Stimulated activated CD4-positive, alpha-beta T cell treated with anti-CD3 and anti-CD28 coated beads, Interleukin-1b, Interleukin-23, amount 100 ng/mL, for 24 hours (primary cell): ENCODE data around the gene APOBEC3F.
"Not testable (repeated sequence)": the region's sequence is repeated elsewhere in the genome, so short reads cannot be mapped to it uniquely, and the experiment has no call there.

Experiments
- DNase-seq, 4 experiments: peaks; one replicate each; pipeline ENCODE4 v3.0.0-alpha.2; 2020; ENCODE audit warnings: low read depth in 4 of 4, low spot score in 1 of 4

Gene APOBEC3F

DNA sequence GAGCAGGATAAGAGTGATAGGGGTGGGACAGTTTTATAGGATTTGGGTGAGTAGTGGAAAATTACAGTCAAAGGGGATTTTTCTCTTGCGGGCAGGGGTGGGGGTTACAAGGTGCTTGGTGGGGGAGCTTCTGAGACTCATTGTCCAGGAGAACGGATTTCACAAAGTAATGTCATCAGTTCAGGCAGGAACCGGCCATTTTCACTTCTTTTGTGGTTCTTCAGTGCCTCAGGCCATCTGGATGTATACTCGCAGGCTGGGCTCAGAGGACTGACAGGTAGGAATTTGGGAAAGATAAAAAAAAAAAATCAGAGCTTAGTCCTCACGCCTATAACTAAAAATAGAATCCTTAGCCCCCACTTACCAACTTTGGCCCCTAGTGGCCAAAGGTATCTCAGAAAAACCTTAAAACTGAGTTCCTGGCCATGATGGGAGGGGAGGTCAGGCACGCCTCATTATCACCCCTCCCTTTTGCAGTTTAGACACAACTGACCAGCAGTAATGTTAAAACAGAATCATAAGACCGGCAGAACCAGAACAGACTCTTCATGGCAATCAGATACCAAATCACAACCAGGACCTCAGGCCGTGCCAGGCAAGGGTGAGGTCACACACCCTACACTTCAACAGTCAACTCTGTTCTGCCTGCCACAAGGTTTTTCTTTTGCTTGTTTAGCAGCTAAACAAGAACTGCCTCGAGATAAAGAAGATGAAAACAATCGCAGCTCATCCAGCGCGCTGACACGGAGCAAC, 27.5 kb downstream of the APOBEC3F start:
- DNase-seq, result no peak

DNA sequence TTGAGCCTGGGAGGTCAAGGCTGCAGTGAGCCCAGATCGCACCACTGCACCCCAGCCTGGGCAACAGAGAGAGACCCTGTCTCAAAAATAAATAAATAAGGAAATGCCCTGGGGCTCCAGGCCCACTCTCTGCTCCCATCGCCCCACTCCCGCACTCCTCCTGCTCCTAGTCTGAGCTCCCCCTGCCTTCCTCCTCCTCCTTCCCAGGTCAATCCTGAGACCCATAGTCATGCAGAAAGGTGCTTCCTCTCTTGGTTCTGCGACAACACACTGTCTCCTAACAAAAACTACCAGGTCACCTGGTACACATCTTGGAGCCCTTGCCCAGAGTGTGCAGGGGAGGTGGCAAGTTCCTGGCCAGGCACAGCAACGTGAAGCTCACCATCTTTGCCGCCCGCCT, 29.5 kb downstream of the APOBEC3F start:
- DNase-seq, result no peak

DNA sequence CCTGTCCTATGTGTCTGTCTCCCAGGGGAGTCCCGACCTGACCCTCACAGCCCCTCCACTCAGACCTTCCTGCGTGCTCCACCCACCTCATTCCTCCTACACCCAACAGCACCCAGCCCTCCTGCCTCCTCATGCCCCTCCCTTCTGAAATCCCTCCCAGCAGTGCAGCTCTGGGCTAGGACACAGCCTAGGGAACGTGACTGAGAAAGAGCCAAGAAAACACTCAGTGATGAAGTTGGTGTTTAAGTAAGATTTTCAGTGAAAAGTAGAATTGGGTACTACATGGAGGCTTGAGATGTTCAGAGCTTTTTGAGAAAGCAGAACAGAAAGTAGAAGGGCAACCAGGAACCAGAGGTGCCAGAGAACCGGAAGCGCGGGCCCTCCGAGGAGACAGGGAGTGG, 31.9 kb downstream of the APOBEC3F start:
- not testable (repeated sequence) for DNase-seq

DNA sequence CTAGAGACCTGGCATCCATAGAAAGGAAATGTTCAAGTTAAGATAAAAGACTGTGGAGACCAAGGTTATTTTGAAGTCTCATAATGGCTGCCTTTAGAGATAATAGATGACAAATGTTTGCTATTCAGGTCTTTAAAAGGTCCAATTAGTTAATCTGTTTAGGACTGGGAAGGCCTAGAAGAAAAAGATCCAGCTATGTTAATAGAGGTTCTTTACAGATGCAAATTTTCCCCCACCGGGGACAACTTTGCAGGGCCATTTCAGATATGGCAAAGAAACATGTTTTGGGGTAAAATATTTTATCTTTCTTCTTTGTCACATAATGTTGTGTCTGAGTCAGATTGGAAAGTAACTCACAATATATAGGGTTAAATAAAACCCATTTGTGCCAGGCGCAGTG, 33.3 kb downstream of the APOBEC3F start:
- no peak for DNase-seq

DNA sequence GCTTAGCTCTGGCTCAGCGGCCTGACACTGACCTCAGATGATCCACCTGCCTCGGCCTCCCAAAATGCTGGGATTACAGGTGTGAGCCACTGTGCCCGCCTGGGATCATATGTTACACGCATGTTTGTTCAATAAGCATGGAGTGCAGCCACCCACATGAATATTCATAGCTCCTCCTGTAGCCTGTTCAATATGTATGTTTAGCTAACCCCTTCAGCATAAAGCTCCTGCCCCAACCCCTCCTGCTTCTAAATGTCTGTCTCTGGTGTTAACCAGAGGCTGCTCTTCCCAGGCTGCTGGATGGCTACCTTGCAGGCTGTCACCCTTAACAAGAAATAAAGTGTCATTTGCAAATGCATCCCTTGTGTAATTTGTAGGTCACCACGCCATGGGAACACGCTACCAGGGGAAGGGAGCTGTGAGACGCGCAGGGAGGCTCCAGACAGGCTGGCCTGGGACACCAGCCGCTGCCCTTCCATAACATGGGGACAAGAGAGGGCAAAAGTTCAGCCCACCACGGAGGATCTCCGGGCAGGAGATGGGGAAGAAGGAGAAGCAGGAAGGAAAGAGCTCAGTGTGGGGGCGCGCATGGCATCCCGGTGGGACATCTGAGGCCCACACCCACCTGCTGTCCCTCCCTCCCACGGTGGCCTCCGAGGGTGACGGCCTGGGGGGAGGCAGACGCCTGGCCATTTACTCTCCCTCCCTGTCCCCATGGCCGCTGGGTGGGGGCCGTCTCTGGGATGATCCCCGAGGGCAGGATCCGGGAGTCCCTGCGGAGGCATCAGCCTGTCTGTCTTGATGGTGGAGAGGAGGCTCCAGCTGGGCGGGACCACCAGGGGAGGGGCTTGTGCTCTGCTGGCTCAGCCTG, 35.7 kb downstream of the APOBEC3F start:
- DNase-seq, result not testable (repeated sequence)

DNA sequence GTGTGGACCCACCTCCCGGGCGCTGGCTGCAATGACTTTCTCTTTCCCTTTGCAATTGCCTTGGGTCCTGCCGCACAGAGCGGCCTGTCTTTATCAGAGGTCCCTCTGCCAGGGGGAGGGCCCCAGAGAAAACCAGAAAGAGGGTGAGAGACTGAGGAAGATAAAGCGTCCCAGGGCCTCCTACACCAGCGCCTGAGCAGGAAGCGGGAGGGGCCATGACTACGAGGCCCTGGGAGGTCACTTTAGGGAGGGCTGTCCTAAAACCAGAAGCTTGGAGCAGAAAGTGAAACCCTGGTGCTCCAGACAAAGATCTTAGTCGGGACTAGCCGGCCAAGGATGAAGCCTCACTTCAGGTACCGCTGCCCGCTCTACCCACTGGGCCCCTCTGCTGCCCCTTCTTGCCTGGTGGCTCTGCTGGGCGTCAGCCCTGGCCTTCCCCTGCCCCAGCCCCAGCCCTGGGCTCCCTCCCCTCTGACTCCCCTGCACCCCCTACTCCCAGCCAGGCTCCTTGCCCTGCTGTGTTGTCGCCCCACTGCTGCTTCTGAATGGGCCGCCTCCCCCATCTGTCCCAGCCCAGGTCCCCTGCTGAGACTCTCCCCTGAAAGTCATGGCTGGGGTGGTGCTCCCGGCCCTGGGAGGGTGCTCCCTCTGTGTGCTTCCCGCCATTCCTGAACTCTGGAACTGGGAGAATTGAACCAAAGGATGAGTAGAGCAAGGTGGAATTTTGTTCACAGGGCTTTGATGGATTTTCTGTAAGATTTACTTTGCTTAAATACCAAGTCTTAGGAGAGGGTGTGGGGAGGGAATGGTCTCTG, 36.6 kb downstream of the APOBEC3F start, which contains the start of gene APOBEC3G:
APOBEC3G (plus strand) TSS at position 250 of the 815 bp plus-strand sequence; CDS start at position 337, 87 bp downstream.
- not testable (repeated sequence) for DNase-seq

DNA sequence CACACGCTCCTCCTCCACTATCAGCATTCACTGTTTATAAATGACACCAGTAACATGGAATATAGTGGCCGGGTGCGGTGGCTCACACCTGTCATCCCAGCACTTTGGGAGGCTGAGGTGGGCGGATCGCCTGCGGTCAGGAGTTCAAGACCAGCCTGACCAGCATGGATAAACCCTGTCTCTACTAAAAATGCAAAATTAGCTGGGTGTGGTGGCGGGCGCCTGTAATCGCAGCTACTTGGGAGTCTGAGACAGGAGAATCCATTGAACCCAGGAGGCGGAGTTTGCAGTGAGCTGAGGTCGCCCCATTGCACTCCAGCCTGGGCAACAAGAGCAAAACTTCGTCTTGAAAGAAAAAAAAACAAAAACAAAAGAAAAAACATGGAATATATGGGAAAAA, 37.2 kb downstream of the APOBEC3F start:
- DNase-seq, result not testable (repeated sequence)

DNA sequence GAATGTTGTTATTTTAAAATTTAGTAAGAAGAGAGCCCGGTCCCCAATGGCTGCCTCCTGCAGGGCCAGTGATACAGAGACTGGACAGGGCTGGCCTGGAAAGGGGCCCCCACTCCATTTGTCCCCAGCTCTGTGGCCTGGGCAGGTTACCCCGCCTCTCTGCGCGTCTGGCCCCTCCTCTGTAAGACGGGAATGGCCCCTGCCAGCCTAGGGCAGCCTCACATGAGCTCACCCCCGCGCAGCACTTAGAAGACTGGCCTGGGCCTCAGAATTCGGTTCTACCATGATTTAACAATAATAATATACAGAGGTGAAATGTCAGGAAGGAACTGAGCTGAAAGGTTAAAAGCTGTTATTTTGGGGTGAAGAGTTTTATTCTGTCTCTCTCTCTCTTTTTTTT, 37.7 kb downstream of the APOBEC3F start:
- no peak for DNase-seq

DNA sequence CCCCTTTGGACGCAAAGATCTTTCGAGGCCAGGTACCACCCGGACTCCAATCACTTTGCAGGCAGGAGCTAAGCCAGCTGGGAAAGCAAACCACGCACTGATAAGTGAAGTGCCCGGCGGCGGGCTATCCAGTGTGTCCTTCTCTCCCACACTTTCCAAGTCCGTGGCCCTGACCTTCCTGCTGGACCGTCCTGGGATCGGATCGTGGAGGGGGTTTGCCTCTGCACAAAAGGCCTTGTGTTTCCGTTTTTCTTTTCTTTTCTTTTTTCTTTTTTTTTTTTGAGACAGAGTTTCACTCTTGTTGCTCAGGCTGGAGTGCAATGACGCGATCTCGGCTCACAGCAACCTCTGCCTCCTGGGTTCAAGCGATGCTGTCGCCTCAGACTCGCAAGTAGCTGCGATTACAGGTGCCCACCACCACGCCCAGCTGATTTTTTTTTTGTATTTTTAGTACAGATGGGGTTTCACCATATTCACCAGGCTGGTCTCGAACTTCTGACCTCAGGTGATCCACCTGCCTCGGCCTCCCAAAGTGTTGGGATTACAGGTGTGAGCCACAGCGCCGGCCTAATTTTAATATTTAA, 38.5 kb downstream of the APOBEC3F start:
- not testable (repeated sequence) for DNase-seq

DNA sequence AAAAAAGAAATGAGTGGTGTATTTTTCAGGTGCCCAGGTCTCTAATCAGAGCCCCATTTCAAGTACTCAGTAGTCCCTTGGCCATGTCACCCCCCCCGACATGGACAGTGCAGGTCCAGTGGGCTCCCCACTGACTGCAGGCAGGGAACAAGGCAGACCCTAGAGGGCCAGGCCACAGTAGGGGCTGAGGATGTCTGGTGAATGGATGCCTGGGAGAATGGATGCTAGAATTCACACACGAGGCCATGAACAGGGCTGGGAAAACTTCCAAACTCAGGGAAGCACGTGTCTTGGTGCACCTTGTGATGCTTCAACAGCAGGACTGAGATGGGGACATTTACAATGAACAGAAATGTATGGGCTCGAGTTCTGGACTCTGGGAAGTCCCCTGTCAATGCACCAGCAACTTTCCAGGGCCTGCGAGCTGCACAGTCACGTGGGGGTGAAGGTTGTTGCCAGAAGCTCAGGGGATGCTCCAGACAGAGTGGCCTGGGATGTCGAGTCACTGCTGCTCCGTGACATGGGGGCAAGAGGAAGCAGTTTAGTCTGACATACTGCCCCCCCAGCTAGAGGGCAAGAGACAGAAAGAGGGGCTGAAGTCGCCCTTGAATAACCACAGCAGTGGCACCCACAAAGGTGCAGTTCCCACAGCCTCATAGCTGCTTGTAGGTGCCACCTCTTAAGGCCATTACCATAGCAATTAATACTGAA, 39.5 kb downstream of the APOBEC3F start:
- no peak for DNase-seq

DNA sequence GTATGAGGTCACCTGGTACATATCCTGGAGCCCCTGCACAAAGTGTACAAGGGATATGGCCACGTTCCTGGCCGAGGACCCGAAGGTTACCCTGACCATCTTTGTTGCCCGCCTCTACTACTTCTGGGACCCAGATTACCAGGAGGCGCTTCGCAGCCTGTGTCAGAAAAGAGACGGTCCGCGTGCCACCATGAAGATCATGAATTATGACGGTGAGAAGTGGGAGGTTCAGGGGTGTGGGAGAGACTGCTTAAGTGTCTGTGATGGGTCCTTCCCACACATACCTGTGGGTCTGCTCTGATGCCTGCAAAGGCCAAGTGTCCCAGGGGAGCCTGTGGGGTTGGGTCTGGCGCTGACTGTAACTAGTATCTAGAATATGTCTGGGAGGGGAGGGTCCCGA, 40.4 kb downstream of the APOBEC3F start:
- no peak for DNase-seq

DNA sequence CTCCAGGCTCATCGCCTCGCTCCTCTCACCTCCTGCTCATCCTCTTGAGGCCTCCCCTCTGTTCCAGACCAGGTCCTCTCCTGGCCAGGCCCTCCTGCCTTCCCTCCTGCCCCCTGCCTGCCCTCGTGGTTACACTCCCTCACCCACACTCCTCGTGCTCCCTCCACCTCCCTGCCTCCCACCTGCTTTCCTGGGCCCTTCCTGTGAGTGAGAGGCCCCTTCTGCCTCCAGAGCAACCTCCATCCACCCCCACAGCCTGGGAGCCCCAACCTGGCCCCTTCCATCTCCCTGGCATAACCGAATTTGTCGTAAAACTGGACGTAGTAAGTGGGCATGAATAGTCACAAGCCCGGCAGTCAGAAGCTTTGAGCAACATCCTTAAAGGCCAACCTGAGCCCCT, 40.9 kb downstream of the APOBEC3F start:
- DNase-seq, result no peak

DNA sequence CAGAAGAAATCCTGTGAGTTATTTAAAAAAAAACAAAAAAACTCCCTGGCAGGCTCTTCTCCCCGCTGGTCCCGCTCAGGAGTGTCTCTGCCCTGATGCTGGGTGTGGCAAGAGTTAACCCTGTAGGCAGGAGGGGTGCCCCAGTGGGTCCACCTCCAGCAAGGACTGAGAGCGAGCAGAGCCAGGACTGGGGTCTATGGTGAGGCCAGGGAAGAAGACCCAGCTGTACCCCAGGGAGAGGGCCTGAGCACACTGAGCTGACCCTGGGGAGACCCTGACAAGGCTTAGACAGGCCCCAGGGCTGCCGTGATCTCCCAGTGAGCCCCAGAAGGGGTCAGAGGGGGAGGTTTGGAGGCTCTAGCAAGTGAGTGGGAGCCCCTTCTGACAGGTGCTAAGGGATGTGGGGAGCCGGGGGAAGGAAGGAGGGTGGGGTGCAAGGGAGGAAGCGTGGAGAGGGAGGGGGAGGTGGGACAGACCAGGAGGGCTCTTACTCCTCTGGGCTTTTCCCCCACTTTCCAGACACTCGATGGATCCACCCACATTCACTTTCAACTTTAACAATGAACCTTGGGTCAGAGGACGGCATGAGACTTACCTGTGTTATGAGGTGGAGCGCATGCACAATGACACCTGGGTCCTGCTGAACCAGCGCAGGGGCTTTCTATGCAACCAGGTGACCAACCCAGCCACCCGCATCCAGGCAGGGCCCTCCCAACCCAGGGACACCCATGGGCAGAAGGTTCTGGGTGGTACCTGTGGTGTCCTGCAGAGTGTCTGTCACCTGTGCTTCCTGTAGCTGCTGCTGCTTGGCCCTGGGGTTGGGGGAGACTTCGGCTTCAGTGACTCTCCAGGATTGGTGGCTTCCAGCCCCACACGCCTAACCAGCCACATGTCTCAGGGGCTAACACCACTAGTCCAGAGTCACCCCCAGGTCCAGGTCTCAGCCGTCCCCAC, 42.8 kb downstream of the APOBEC3F start:
- DNase-seq, result no peak

DNA sequence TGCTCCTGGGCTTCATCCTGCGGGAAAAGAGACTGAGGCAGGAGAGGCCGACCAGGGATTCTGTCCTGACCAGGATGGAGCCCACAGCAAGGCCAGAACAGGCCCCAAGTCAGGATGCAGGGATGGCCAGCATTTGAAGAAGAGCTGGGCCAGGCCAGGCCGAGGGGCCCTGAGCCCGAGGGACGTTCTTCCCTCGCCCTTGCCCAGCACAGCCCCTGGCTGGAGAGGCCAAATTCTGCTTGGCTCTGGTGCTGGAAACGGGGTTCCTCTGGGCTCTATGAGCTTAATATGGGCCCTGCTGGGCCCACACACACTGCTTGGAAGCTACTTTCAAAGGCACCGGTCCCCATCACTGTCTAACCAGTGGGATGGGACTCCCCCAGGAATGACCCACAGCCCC, 44.0 kb downstream of the APOBEC3F start:
- no peak for DNase-seq

DNA sequence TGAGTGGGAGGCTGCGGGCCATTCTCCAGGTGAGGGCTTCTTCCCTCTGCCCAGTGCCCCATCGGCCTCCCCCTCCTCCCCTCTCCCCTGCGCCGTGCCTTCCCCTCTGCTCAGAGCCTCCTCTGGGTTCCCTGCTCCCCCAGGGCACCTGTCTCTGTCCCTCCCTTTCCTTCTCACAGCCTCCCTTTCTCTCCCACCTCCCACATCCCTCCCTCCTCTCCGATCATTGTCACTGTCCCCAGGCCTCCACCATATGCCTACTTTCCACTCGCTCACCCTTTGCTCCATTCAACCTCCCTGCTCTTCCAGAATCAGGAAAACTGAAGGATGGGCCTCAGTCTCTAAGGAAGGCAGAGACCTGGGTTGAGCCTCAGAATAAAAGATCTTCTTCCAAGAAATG, 46.4 kb downstream of the APOBEC3F start:
- DNase-seq, result no peak

DNA sequence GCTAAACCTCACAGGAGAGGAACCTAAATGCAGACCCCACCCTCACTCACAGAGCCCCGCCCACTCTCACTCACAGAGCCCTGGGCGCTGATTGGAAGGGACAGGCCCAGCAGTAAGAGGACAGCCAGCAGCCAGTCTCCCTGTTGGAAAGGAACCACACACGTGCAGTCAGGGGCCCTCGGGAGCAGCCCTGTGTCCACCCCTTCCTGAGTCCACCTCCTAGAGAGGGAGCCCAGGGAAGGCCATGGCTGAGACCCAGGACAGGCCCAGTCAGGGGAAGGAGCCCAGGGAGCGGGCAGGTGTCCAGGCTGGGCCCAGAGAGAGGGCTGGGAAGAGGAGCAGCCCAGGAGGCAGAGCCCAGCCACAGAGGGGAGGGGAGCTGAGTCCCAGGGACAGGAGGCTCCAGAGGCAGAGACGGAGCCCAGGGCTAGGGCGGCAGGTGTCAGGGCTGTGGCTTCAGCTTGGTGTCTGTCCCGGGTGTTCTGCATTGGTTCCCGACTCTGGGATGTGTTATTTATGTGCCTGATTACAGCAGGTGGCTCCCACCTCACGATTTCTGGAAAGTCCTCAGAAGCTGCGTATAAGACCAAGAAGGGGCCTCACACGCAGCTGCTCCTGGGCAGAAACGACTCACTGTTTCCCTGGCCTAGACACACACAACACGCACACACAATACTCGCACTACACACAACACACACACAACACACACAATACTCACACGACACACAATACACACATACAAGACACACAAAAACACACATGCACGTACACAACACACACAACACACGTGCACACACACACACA, 47.4 kb downstream of the APOBEC3F start:
- DNase-seq, result no peak

DNA sequence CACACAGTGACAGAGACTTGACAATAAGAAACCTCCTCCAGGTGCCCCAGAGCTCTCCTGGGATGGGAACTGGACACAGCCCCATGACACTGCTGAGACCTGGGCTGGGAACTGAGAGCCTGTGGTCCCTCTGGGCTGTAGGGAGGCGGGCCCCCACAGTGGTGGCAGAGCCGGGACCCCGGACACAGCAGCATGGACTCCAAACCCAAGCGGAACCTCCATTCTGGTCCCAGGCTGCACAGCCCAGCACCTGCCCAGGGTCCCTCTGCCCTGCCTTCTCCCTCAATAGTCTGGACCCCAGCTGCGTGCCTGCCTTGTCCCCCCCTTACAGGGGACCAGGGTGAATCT, 48.0 kb downstream of the APOBEC3F start:
- no peak for DNase-seq

DNA sequence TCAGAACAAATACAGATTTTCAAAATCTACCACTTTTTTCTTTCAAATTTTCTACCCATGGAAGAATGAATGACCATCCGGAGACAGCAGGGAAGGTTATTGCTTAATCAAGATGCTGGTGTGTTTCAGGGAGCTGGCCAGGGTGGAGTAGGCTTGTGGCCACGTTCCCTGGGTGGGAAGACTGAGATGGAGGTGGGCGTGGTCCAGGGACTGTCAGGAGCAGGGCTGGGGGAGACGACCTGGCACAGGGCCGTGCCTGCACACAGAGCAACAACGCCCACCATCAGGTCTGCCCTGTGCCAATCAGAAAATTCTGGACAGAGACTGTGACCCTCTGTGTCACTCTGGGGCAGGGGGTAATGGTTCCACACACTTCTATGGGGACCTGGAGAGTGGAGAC, 49.3 kb downstream of the APOBEC3F start:
- no peak for DNase-seq
